Measurements from ENCODE around the gene ADARB1.
"Not testable (repeated sequence)": the region's sequence is repeated elsewhere in the genome, so short reads cannot be mapped to it uniquely, and the experiment has no call there.

The ADARB1 gene

GRCh38 chr21:45136500-45136899 lies 62.1 kb downstream of the ADARB1 start:
- no peak for DNase-seq (ENCODE audit: low read depth)

- peak; percentile 89 for DNase-seq (ENCODE audit: low read depth)
Observed at GRCh38 chr21:45136927-45137611, 62.7 kb downstream of the ADARB1 start.

DNA sequence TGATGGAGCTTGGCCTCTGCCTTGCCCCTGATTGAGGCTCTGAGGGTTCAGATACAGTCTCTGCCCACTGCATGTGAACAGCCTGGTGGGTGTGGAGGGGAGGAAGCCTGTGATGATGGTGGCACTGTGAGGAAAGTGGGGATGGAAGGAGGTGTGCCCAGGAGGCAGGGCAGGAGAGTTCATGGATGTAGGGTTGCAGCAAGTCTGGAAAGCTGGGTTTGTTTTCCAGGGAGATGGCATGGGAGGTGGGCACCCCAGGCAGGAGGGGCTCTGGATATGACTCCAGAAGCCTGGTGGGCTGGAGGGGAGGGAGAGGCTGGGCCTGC lies 63.2 kb downstream of the ADARB1 start:
- DNase-seq (ENCODE audit: low read depth), result no peak

- DNase-seq (ENCODE audit: low read depth), result peak; percentile 74
Observed at GRCh38 chr21:45138199-45139002, 64.0 kb downstream of the ADARB1 start.

GRCh38 chr21:45139003-45139360 lies 64.6 kb downstream of the ADARB1 start:
- peak; percentile 46 for DNase-seq (ENCODE audit: low read depth)

GRCh38 chr21:45139473-45139872 lies 65.1 kb downstream of the ADARB1 start:
- DNase-seq (ENCODE audit: low read depth), result no peak

- peak; percentile 94 for DNase-seq (ENCODE audit: low read depth)
Observed at GRCh38 chr21:45140346-45140940, 66.1 kb downstream of the ADARB1 start.

GRCh38 chr21:45140944-45141343 lies 66.6 kb downstream of the ADARB1 start:
- not testable (repeated sequence) for DNase-seq (ENCODE audit: low read depth)

GRCh38 chr21:45141507-45141906 lies 67.1 kb downstream of the ADARB1 start:
- DNase-seq (ENCODE audit: low read depth), result no peak

GRCh38 chr21:45142469-45143308 lies 68.3 kb downstream of the ADARB1 start:
- peak; percentile 89 for DNase-seq (ENCODE audit: low read depth)

DNA sequence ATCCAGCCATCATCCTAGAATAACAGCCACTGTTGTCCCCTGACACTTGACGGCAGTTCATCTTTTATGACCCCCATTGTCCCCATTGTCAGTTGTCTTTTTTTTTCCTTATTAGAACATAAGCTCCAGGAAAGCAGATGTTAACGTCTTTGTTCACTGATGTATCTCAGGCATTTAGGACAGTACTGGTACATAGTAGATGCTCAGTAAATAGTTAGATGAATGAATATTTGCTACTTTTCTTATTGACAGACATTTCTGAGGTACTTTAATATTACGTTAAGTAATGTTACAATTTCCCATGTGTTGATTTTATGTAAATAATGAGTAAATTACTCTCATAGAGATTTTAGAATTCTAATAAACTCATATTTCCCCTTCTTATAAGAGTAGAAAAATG lies 69.5 kb downstream of the ADARB1 start:
- DNase-seq (ENCODE audit: low read depth), result no peak

DNA sequence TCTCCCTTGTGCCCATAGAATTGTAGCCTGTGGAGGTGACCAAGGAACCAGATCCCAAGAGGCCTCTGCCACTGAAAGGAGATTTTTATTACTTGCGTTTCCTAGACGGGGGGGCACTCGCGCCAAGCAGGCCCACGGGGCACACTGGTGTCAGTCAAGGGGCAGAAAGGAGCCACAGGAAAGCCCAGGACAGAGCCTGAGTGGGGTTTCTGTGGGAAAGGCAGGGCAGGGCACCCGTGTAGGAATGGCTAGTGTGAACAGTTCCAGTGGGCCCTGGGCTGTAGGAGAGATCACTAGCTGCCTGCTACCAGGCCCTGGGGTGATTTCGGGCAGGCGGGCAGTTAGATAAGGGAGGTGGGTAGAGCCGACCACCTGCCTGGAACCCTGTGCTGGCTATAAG lies 70.8 kb downstream of the ADARB1 start:
- DNase-seq (ENCODE audit: low read depth), result no peak

GRCh38 chr21:45145846-45146245 lies 71.5 kb downstream of the ADARB1 start:
- DNase-seq (ENCODE audit: low read depth), result not testable (repeated sequence)

GRCh38 chr21:45146306-45146705 lies 71.9 kb downstream of the ADARB1 start:
- DNase-seq (ENCODE audit: low read depth), result no peak

GRCh38 chr21:45146801-45147200 lies 72.4 kb downstream of the ADARB1 start:
- DNase-seq (ENCODE audit: low read depth), result no peak

- DNase-seq (ENCODE audit: low read depth), result no peak
Observed at GRCh38 chr21:45147473-45148315, 73.3 kb downstream of the ADARB1 start.

DNA sequence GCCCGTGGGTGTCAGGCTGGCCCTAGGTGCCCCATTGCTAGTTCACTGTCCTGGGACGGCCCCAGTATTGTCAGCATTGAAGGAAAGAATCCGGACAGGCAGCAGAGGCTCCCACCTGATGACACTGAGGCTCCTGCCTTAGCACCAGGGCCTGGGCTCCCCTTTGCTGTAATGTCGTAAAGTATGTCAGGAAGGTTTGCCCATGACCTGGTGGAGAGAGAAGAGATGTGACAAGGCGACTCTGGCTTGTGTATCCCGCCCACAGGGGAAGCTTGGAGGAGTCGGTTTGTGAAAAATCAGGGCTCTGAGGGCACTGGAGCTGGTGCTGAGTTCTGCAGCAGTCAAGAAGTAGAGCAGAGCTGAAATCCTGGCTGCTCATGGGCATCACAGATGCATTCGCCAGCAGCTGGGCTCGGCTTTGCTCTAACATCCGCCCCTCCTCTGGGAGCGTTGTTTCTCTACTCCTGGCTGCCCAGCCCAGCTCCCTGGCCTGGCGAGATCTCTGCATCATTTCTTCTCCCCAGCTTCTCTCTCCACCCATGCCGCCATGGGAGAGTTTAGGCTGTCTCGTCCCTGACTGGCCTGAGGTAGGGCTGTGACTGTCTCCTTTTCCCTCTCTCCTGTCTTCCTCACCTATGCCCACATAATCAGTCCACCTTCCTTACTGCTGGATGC lies 74.1 kb downstream of the ADARB1 start:
- DNase-seq (ENCODE audit: low read depth), result no peak

GRCh38 chr21:45149021-45149420 lies 74.6 kb downstream of the ADARB1 start:
- DNase-seq (ENCODE audit: low read depth), result no peak

- no peak for DNase-seq (ENCODE audit: low read depth)
Observed at GRCh38 chr21:45150638-45151131, 76.3 kb downstream of the ADARB1 start.

- no peak for DNase-seq (ENCODE audit: low read depth)
Observed at GRCh38 chr21:45151445-45152160, 77.2 kb downstream of the ADARB1 start.

Measured in iris pigment epithelial cell (primary cell).